Fibroblast of villous mesenchyme (primary cell): ENCODE data around the gene CADPS. TPM values are rescaled to one million over a fixed set of nuclear protein-coding genes. Genes with fewer than 3 reads are reported as not detected.

Experiments
- DNase-seq: peaks from one replicate; pipeline ENCODE4 v3.0.0-alpha.2; 2010; ENCODE audit warnings: low read depth
- H3K4me3 ChIP-seq: 2 replicates; pipeline ENCODE4 v1.5.1; 2011; ENCODE audit warnings: low read depth, mild to moderate bottlenecking, low read length
- total RNA-seq: library from RNA; depleted of rRNA; stranded (reverse); fragments of >200 nt; gene quantifications from 2 replicates; pipeline ENCODE4 v1.2.3, GENCODE V29; 2012
- TF ChIP-seq, protein P1 (sequence below): IDR thresholded peaks from 2 replicates; pipeline ENCODE4 v1.5.1; 2012; ENCODE audit warnings: low read depth, mild to moderate bottlenecking, low read length; ENCODE audit not compliant: insufficient read depth

Gene CADPS
- total RNA-seq, 1 donor = not detected

DNA sequence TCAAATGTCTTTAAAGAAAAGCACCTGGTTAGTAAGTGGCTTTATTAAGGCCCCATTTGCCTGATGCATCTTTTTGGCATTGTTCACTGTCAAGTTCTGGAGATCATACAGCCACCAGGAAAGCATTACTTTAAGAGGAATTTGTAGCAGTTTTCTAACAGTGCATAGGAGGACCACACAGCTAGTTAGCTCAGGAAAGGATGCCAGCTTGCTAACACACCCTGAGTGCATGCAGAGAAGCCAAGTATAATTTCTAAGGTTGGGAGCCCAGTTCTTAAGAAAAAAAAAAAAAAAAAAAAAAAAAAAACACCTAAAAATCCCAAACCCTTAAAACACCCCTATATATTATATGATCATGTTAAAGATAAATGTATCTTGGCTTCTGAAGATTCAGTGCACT, 399.9 kb downstream of the CADPS start:
- DNase-seq = no peak
- no peak overlapping the region for H3K4me3 ChIP-seq
- TF ChIP-seq, protein P1, sequence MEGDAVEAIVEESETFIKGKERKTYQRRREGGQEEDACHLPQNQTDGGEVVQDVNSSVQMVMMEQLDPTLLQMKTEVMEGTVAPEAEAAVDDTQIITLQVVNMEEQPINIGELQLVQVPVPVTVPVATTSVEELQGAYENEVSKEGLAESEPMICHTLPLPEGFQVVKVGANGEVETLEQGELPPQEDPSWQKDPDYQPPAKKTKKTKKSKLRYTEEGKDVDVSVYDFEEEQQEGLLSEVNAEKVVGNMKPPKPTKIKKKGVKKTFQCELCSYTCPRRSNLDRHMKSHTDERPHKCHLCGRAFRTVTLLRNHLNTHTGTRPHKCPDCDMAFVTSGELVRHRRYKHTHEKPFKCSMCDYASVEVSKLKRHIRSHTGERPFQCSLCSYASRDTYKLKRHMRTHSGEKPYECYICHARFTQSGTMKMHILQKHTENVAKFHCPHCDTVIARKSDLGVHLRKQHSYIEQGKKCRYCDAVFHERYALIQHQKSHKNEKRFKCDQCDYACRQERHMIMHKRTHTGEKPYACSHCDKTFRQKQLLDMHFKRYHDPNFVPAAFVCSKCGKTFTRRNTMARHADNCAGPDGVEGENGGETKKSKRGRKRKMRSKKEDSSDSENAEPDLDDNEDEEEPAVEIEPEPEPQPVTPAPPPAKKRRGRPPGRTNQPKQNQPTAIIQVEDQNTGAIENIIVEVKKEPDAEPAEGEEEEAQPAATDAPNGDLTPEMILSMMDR = no peak

DNA sequence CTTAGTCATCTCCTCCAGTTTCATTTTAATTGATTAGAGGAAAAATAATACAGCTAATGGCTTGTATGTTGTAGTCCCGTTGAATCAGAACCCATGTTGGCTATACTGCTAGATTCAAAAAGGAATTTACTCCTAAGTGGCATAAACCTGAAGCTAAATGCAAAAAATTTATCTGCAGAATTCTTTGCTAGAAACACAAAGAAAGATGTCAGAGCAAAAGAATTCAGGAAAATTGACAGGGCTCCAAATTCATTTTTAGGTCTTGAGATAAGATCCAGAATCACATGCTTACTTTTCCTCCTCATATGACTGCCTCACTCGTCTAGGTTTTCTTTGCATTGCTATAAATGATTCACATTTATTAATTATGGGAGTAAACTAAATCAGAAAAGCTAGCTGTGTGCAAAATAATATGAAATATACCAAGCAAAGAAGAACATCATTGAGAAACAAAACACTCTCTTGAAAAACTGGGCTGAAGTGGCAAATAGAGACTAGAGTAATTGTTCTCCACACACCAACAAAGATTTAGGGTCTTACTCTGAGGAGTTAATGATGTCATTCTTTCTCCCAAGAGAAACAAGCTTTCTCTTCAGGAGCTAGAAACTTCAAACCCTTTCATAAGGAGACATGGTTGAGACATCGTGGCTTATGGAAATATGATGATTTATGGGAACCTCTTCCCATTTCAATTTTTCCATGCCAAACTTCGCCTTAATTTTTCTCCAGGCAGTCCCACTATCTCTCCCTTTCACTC, 407.1 kb downstream of the CADPS start:
- H3K4me3 ChIP-seq = no peak overlapping the region
- TF ChIP-seq, protein P1 = no peak
- no peak for DNase-seq

DNA sequence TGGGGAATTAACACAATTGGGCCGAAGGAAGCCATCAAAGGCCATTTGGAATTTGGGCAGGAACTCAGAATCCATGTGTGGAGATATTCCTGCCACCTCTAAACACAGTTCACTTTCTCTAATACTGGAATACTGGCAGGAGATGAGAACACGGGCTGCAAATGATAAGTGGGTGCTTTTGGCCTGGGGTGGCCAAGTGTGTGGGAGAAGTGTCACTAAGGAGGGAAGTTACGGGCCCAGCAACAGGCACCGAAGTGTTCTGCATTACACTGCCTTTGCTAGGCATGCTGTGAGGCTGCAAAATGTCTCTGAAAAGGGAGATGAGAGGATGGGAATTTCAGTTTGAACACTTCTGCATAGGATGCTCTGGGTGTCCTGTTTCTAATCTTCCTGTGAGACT, 412.4 kb downstream of the CADPS start:
- TF ChIP-seq, protein P1 = no peak
- DNase-seq = no peak
- H3K4me3 ChIP-seq = no peak overlapping the region

DNA sequence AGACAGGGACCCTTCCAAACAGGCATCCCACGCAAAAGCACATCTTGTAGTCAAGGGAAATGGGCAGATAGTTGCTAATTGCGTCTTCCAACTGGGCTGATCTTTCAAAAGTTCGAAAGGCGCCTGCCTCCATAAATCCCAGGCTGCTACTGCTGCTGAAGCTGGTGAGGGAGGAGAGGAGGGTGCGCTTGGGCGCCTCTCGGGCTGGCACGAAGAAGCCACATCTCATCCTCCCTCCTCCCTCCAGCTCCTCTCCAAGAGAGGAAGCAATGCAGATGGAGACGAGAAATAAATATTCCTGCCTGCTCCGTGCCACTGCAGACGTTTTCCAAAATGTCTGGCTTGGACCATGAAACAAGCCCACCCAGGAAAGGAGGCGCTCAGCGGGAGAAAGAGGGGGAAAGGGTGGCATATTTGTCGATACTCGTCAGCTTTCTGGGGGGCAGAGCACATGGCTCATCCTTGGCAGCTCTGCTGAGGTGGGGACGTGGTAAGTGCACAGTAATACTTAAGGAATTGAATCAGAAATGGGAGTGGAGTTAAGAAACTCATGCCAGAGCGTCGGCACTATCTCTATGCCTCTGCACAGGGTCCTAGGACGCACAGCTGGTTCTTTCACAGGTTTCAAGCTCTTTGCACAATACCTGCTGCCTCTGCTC, 413.0 kb downstream of the CADPS start:
- no peak for DNase-seq
- H3K4me3 ChIP-seq = no peak overlapping the region
- TF ChIP-seq, protein P1 = no peak

DNA sequence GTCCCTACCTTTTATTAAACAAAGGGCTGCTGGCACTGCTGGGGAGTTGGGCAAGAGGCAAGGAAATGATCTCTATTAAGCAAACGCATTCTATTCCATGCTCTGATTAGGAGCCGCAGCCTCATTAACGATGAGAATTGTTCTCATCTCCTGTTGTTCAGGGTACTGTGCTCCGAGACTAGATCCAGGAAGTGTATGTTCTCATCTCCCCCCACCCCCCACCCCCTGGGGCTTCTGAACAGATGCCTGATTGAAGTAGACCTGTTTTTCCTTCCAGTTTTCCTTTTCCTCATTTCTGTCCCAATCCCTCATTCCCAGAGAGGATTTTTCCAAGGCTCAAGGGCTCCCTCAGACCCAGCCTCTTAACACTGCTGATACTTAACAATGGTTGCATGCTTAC, 420.3 kb downstream of the CADPS start:
- H3K4me3 ChIP-seq = no peak overlapping the region
- no peak for DNase-seq
- TF ChIP-seq, protein P1 = no peak

DNA sequence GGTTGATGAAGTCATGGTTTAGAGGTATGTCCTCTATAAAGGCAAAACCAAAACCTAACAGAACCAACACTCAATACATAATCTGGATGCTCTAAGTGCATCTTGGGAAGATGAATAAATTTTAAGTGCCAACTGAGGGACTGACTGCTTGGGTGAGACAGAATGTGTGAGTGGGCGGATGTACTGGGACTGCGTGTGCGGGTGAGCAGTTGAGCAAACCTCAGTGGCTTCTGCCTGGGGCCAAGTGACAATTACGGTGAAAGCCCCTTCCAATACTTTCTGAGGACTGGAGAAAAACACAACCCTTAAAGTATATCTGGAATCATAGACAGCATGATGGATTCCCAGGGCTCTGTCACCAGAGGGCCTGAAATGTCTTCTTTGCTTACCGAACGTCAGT, 421.8 kb downstream of the CADPS start:
- TF ChIP-seq, protein P1 = no peak
- no peak overlapping the region for H3K4me3 ChIP-seq

More for the DNA sequence above, 421.8 kb downstream of the CADPS start:
- no peak for DNase-seq
